HEK293 (cell line): ENCODE data around the gene RBM46.

Experiments
- CTCF ChIA-PET: fragments of 350-600 bp; formaldehyde crosslinking; extraction: SDS; loops from one replicate; lab custom pipeline; 2021; ENCODE audit warnings: antibody characterized with exemption; lab: Yijun Ruan, JAX
- POLR2A ChIA-PET: fragments of 300-600 bp; formaldehyde crosslinking; extraction: SDS; loops from one replicate; lab custom pipeline; 2020; ENCODE audit warnings: antibody characterized with exemption, inconsistent platforms; lab: Yijun Ruan, JAX
- H3K27ac ChIP-seq: fragments of 200-500 bp; sonication (Bioruptor generic); 2 replicates; pipeline ENCODE4 v1.5.1; 2014; ENCODE audit warnings: low read depth, low read length, control low read depth, inconsistent platforms; ENCODE audit errors: extremely low read depth
- H3K36me3 ChIP-seq, 2 experiments: fragments of 200-500 bp in 1 of 2; sonication (Bioruptor generic) in 1 of 2; 1 replicate in 1 of 2; 2 replicates in 1 of 2; pipeline ENCODE4 v1.5.1; 2014 to 2017; ENCODE audit warnings: inconsistent platforms in 2 of 2, low read length in 2 of 2; ENCODE audit not compliant: control insufficient read depth in 2 of 2, insufficient read depth in 1 of 2
- H3K4me1 ChIP-seq: fragments of 200-500 bp; sonication (Bioruptor generic); 2 replicates; pipeline ENCODE4 v1.5.1; 2014; ENCODE audit warnings: mild to moderate bottlenecking, low read length, inconsistent platforms; ENCODE audit not compliant: control insufficient read depth, insufficient read depth
- H3K4me3 ChIP-seq: 2 replicates; pipeline ENCODE4 v1.5.1; 2011; ENCODE audit warnings: low read depth, mild to moderate bottlenecking, control low read depth, low read length, moderate library complexity
- H3K9me3 ChIP-seq: fragments of 200-500 bp; sonication (Bioruptor generic); 2 replicates; pipeline ENCODE4 v1.5.1; 2014; ENCODE audit warnings: low read depth, low read length, inconsistent platforms; ENCODE audit not compliant: control insufficient read depth, insufficient read depth
- GLIS1 ChIP-seq: fragments of 450-650 bp; formaldehyde crosslinking; IDR thresholded peaks from 2 replicates; pipeline ENCODE4 v1.5.1; 2016; ENCODE audit warnings: missing biosample characterization, missing genetic modification characterization
- GLIS2 ChIP-seq: fragments of 450-650 bp; formaldehyde crosslinking; IDR thresholded peaks from 2 replicates; pipeline ENCODE4 v1.5.1; 2016; ENCODE audit warnings: missing biosample characterization, missing genetic modification characterization
- IKZF3 ChIP-seq: fragments of 450-650 bp; IDR thresholded peaks from 2 replicates; pipeline ENCODE4 v1.5.0; 2018; ENCODE audit warnings: missing biosample characterization, mild to moderate bottlenecking, missing genetic modification characterization, moderate library complexity
- KLF9 ChIP-seq: fragments of 450-650 bp; formaldehyde crosslinking; IDR thresholded peaks from 2 replicates; pipeline ENCODE4 v1.5.1; 2016; ENCODE audit warnings: missing biosample characterization, missing genetic modification characterization, low read depth
- ZBTB1 ChIP-seq: fragments of 450-650 bp; formaldehyde crosslinking; IDR thresholded peaks from 2 replicates; pipeline ENCODE4 v1.5.1; 2016; ENCODE audit warnings: missing biosample characterization, missing genetic modification characterization
- ZBTB6 ChIP-seq: fragments of 450-650 bp; formaldehyde crosslinking; IDR thresholded peaks from 2 replicates; pipeline ENCODE4 v1.5.1; 2017; ENCODE audit warnings: missing biosample characterization, missing genetic modification characterization
- ZNF146 ChIP-seq: fragments of 450-650 bp; formaldehyde crosslinking; IDR thresholded peaks from 2 replicates; pipeline ENCODE4 v1.5.1; 2016; ENCODE audit warnings: missing biosample characterization, missing genetic modification characterization
- ZNF148 ChIP-seq: fragments of 450-650 bp; formaldehyde crosslinking; IDR thresholded peaks from 2 replicates; pipeline ENCODE4 v1.5.0; 2017; ENCODE audit warnings: missing biosample characterization, missing genetic modification characterization, borderline replicate concordance
- ZNF239 ChIP-seq: fragments of 450-650 bp; formaldehyde crosslinking; IDR thresholded peaks from 2 replicates; pipeline ENCODE4 v1.5.1; 2016; ENCODE audit warnings: missing biosample characterization, missing genetic modification characterization
- ZNF335 ChIP-seq: fragments of 450-650 bp; formaldehyde crosslinking; conservative IDR thresholded peaks from 2 replicates; pipeline ENCODE4 v1.5.1; 2016; ENCODE audit warnings: missing biosample characterization, missing genetic modification characterization
- ZNF341 ChIP-seq: fragments of 450-650 bp; formaldehyde crosslinking; IDR thresholded peaks from 2 replicates; pipeline ENCODE4; 2016; ENCODE audit warnings: low read depth, missing biosample characterization, missing genetic modification characterization
- ZNF510 ChIP-seq: fragments of 450-650 bp; formaldehyde crosslinking; IDR thresholded peaks from 2 replicates; pipeline ENCODE4 v1.5.1; 2018; ENCODE audit warnings: mild to moderate bottlenecking, missing genetic modification characterization, missing biosample characterization; ENCODE audit not compliant: insufficient replicate concordance
- ZNF544 ChIP-seq: fragments of 450-650 bp; formaldehyde crosslinking; IDR thresholded peaks from 2 replicates; pipeline ENCODE4 v1.5.0; 2017; ENCODE audit warnings: missing biosample characterization, missing genetic modification characterization
- ZNF549 ChIP-seq: fragments of 450-650 bp; IDR thresholded peaks from 2 replicates; pipeline ENCODE4 v1.5.1; 2018; ENCODE audit warnings: missing biosample characterization, missing genetic modification characterization, mild to moderate bottlenecking, inconsistent platforms, moderate library complexity
- ZNF596 ChIP-seq: fragments of 450-650 bp; IDR thresholded peaks from 2 replicates; pipeline ENCODE4 v1.5.0; 2018; ENCODE audit warnings: missing biosample characterization, mild to moderate bottlenecking, missing genetic modification characterization, moderate library complexity
- ZNF660 ChIP-seq: fragments of 450-650 bp; IDR thresholded peaks from 2 replicates; pipeline ENCODE4 v1.5.1; 2018; ENCODE audit warnings: missing biosample characterization, mild to moderate bottlenecking, missing genetic modification characterization
- ZNF664 ChIP-seq: fragments of 450-650 bp; formaldehyde crosslinking; IDR thresholded peaks from 2 replicates; pipeline ENCODE4 v1.5.1; 2016; ENCODE audit warnings: missing biosample characterization, missing genetic modification characterization
- ZNF776 ChIP-seq: fragments of 450-650 bp; formaldehyde crosslinking; IDR thresholded peaks from 2 replicates; pipeline ENCODE4 v1.5.0; 2017; ENCODE audit warnings: missing biosample characterization, missing genetic modification characterization, borderline replicate concordance
- ZSCAN16 ChIP-seq: fragments of 450-650 bp; formaldehyde crosslinking; IDR thresholded peaks from 2 replicates; pipeline ENCODE4 v1.5.1; 2016; ENCODE audit warnings: missing biosample characterization, missing genetic modification characterization
- ZSCAN23 ChIP-seq: fragments of 450-650 bp; formaldehyde crosslinking; IDR thresholded peaks from 2 replicates; pipeline ENCODE4 v1.5.1; 2016; ENCODE audit warnings: missing biosample characterization, missing genetic modification characterization
- TF ChIP-seq, protein P1 (sequence below): fragments of 450-650 bp; formaldehyde crosslinking; IDR thresholded peaks from 2 replicates; pipeline ENCODE4 v1.5.1; 2016; ENCODE audit warnings: missing biosample characterization, missing genetic modification characterization
- TF ChIP-seq, protein P2 (sequence below): fragments of 450-650 bp; formaldehyde crosslinking; IDR thresholded peaks from 2 replicates; pipeline ENCODE4 v1.5.1; 2016; ENCODE audit warnings: missing biosample characterization, missing genetic modification characterization
- TF ChIP-seq, protein P3 (sequence below): fragments of 450-650 bp; formaldehyde crosslinking; IDR thresholded peaks from 2 replicates; pipeline ENCODE4 v1.5.1; 2016; ENCODE audit warnings: missing biosample characterization, missing genetic modification characterization

Gene RBM46

GRCh38 chr4:154738426-154738825 is 42.6 kb upstream of the RBM46 start (continued):
- TF ChIP-seq ZNF148 (tag by site-specific recombination) = no peak
- no peak for TF ChIP-seq ZNF596
- TF ChIP-seq ZNF660 = no peak
- no peak for TF ChIP-seq ZNF239 (tag by site-specific recombination)
- no peak for TF ChIP-seq ZNF776
- TF ChIP-seq, protein P1, sequence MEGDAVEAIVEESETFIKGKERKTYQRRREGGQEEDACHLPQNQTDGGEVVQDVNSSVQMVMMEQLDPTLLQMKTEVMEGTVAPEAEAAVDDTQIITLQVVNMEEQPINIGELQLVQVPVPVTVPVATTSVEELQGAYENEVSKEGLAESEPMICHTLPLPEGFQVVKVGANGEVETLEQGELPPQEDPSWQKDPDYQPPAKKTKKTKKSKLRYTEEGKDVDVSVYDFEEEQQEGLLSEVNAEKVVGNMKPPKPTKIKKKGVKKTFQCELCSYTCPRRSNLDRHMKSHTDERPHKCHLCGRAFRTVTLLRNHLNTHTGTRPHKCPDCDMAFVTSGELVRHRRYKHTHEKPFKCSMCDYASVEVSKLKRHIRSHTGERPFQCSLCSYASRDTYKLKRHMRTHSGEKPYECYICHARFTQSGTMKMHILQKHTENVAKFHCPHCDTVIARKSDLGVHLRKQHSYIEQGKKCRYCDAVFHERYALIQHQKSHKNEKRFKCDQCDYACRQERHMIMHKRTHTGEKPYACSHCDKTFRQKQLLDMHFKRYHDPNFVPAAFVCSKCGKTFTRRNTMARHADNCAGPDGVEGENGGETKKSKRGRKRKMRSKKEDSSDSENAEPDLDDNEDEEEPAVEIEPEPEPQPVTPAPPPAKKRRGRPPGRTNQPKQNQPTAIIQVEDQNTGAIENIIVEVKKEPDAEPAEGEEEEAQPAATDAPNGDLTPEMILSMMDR = no peak
- TF ChIP-seq ZSCAN23 (tag by site-specific recombination) = no peak
- TF ChIP-seq ZBTB1 = no peak
- TF ChIP-seq IKZF3 (tag by site-specific recombination) = no peak
- TF ChIP-seq ZBTB6 (tag by site-specific recombination) = no peak
- TF ChIP-seq ZNF544 (tag by site-specific recombination) = no peak
- TF ChIP-seq, protein P2, sequence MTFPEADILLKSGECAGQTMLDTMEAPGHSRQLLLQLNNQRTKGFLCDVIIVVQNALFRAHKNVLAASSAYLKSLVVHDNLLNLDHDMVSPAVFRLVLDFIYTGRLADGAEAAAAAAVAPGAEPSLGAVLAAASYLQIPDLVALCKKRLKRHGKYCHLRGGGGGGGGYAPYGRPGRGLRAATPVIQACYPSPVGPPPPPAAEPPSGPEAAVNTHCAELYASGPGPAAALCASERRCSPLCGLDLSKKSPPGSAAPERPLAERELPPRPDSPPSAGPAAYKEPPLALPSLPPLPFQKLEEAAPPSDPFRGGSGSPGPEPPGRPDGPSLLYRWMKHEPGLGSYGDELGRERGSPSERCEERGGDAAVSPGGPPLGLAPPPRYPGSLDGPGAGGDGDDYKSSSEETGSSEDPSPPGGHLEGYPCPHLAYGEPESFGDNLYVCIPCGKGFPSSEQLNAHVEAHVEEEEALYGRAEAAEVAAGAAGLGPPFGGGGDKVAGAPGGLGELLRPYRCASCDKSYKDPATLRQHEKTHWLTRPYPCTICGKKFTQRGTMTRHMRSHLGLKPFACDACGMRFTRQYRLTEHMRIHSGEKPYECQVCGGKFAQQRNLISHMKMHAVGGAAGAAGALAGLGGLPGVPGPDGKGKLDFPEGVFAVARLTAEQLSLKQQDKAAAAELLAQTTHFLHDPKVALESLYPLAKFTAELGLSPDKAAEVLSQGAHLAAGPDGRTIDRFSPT (tag by site-specific recombination) = no peak
- TF ChIP-seq ZNF335 (tag by site-specific recombination) = no peak

GRCh38 chr4:154739111-154739510 is 42.0 kb upstream of the RBM46 start:
- no peaks in the 10 kb centered on the region for H3K36me3 ChIP-seq
- no peaks in the 10 kb centered on the region for H3K4me1 ChIP-seq
- no peaks in the 10 kb centered on the region for H3K9me3 ChIP-seq
- POLR2A ChIA-PET = no interaction called here
- no peak overlapping the region for H3K27ac ChIP-seq
- CTCF ChIA-PET = interaction anchor here (0.6 to 1.0 kb wide), 2 partner anchors 101 to 533 kb away, joined by 6 read pairs; no protein-coding TSS in a partner anchor
- no peak overlapping the region for H3K4me3 ChIP-seq
- TF ChIP-seq ZNF146 (tag by site-specific recombination) = no peak
- no peak for TF ChIP-seq GLIS1 (tag by site-specific recombination)
- TF ChIP-seq ZNF664 (tag by site-specific recombination) = no peak
- no peak for TF ChIP-seq ZNF341
- no peak for TF ChIP-seq KLF9 (tag by site-specific recombination)

GRCh38 chr4:154740462-154740861 is 40.6 kb upstream of the RBM46 start:
- no peak overlapping the region for H3K27ac ChIP-seq
- ChIA-PET POLR2A (no interaction called here), CTCF (interaction anchor here (0.6 to 0.7 kb wide), 2 partner anchors 12 to 127 kb away, joined by 4 to 5 read pairs; no protein-coding TSS in a partner anchor)
- no peak overlapping the region for H3K4me3 ChIP-seq
- no peaks in the 10 kb centered on the region for H3K4me1 ChIP-seq
- H3K9me3 ChIP-seq = no peaks in the 10 kb centered on the region
- no peaks in the 10 kb centered on the region for H3K36me3 ChIP-seq
- TF ChIP-seq ZNF510 (tag by site-specific recombination) (no peak), GLIS2 (tag by site-specific recombination) (no peak), ZSCAN16 (no peak), ZNF549 (tag by site-specific recombination) (no peak)
- TF ChIP-seq, protein P3, sequence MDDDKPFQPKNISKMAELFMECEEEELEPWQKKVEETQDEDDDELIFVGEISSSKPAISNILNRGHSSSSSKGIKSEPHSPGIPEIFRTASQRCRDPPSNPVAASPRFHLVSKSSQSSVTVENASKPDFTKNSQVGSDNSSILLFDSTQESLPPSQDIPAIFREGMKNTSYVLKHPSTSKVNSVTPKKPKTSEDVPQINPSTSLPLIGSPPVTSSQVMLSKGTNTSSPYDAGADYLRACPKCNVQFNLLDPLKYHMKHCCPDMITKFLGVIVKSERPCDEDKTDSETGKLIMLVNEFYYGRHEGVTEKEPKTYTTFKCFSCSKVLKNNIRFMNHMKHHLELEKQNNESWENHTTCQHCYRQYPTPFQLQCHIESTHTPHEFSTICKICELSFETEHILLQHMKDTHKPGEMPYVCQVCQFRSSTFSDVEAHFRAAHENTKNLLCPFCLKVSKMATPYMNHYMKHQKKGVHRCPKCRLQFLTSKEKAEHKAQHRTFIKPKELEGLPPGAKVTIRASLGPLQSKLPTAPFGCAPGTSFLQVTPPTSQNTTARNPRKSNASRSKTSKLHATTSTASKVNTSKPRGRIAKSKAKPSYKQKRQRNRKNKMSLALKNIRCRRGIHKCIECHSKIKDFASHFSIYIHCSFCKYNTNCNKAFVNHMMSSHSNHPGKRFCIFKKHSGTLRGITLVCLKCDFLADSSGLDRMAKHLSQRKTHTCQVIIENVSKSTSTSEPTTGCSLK = no peak
